GM18499 (cell line): ENCODE results near the gene PRDX5.

Experiments
- ATAC-seq: cut with Tn5 transposase; IDR thresholded peaks from one replicate; pipeline ENCODE4 v1.9.1; 2021; ENCODE audit warnings: moderate number of reproducible peaks; ENCODE audit not compliant: insufficient read depth, unreplicated experiment

PRDX5 gene

DNA sequence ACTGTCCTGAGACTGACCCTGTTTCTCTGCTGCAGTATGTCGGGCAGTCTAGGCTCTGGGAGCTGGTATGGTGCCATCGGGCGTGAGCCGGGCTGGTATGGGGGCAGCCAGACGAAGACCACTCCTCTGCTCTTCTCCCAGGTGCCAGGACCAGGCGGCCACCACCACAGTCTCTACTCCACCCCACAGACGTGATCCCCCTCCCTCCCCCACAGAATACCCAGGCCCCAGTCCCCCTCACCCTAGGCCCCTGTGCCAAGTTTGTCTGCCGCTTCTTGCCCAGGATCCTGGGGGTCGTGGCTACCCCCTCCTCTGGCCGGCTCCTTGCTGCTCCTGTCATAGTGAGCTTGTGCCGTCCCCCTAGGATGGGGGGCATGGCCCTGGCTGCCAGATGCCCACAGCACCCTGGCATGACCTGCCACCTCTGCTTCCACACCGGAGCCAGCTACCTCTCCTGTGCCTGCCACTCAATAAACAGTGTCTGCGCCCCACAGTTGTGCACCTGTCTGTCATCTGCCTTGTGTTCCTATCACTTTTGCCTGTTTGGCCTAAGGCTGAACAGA is 28.8 kb upstream of the PRDX5 start:
- no peak for ATAC-seq

DNA sequence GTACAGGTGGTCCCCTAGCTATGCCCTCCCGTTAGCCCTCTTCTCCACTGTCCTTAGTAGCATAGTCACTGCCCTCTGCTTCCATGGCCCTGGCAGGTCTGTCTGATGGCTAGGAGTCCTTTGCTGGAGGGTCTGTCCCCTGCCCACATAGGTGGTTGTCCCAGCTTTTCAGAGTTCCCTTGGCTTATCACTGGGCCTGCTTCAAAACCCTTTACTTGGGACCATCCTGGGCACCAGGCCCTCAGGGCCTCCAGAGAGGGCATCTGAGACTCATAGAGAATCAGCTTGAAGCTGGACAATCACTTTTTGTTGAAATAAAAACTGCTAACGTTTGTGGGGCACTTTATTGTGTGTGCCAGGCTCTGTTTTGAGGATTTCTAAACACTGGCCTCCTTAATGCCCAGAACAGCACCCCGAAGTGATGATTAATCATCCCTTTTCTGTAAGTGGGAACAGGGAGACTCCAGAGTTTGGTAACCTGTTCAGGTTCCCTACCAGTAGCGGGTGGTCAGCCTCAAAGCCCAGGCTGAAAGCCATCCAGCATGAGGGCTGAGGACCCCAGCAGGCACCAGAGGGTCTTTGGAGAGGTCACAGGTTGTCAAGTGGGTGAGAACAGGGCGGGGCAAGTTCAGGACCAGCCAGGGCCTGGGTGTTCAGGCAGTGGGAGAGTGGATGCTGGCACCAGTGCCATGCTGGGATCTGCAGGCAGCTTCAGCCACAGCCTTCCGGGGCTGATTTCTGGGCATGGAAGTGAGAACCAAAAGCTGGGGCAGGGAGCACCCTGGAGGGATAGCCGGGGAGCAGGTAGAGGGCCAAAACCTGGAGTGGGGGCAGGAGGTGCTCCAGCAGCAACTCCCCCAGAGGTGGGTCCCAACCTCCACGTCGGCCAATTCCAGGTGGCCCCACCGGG is 27.3 kb upstream of the PRDX5 start:
- no peak for ATAC-seq

DNA sequence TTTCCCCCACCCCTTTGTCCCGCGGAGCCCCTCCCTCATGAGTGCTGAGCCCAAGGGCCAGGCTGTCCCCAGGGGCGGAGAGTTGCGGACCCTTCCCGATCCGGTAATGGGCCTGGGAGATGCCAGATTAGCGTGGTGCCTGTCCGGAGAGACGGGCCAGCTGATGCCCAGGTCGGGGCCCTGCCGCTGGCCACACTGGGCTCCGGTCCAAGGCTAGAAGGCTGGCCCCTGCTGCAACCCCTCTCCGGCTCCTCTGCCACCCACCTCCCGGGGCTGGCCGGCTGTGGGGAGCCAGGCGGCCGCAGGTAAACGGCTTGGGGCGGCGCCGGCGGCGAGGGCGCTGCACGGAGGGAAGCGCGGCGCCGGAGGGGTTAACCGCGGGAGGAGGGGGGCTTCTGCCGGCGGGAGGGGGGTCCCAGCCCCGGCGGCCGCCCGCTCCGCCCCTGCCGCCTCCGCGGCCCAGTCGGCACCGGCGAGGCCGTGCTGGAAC is 26.6 kb upstream of the PRDX5 start, which contains the start of gene KCNK4:
TSS of gene KCNK4 (plus strand) at position 41 of the 490 bp plus-strand sequence. CDS start 1,717 bp downstream, outside the sequence.
- no peak for ATAC-seq

DNA sequence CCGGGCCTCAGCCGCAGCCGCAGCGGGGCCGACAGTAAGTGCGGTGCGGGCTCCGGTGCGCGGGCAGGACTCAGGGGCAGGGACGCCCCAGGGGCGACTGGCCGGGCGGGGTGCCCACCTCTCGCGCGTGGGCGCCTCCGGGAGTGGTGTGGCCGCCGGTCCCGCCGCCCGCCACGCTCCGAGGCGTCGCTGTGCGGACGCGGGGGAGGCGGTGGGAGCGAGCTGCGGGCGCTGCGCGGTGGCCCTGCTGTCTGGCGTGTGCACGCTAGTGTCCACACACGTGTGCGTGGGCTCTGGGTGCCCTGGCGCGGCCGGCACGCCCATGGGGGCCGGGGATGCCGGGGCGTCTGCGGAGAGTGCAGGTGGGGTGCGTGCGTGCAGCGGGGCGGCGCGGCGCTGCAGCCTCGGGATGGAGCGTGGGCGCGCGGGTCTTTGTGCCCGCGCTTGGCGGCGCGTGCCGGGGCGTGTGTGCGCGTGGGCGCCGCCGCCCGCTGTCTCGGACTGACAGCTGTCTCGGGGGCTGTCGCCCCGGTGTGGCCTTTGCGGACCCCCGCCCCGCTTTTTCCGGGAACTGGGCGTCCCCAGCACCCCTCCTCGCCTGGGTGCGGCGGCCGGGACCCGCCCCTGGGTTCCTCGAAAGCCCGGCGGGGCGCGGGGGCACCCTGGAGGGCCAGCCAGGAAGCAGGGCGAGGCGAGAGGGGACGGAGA is 26.0 kb upstream of the PRDX5 start:
- no peak for ATAC-seq

DNA sequence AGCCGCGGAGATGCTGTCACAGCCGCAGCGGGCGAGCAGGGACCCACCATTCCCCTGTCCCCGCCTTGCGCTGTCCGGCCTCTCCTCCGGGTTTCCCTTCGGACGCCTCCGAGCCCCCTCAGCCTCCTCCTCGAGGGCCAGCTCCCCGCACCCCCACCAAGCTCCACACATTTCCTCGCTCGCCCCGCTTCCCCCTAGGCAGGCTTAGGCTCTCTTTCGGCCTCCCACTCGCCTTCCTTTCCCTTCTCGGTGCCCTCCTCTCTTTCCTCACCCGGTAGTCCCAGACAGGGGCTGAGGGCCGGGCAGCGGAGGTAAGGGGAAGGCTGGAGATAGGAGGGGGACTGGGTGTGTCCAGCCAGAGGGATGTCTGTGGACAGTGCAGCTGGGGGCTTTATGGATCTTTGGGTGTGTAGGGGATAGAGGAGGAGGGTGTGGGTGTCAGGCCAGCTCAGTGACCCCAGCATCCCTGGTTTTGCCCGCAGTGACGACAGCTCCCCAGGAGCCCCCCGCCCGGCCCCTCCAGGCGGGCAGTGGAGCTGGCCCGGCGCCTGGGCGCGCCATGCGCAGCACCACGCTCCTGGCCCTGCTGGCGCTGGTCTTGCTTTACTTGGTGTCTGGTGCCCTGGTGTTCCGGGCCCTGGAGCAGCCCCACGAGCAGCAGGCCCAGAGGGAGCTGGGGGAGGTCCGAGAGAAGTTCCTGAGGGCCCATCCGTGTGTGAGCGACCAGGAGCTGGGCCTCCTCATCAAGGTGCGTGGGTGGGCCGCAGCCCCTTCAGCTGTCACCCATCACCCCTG is 25.3 kb upstream of the PRDX5 start:
- ATAC-seq: no peak

DNA sequence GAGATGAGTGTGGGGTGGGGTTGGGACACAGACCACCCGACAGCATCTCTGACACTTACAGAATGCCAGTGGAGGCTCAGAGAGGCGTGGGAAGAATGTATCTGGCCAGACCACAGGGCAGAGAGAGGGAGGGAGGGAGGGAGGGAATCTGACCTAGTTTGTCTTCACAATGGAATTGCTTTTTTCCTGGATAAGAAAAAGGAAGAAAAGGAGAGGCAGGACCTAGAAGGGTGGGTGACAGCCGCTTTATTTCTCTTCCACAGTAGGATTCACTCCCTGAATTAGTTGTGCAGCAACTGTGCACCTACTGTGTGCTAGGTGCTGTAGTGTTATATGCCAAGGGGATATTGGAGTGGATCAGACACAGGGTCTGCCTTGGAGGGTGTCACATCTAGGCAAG is 23.1 kb upstream of the PRDX5 start:
- no peak for ATAC-seq

DNA sequence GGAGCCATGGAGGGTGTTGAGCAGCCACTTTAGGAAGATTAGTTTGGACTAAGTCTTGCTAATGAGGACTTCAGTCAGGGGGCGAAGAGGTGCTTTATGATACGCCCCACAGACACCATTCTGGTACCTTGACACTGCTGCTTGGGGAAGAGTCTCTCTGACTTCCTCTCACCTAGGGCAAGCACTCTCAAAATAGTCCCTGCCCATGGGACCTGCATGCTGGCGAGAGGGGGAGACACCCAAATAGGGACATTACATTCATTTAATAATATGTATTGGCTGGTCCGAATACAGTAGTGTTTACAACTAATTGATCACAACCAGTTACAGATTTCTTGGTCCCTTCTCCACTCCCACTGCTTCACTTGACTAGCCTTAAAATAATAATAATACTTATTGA is 22.2 kb upstream of the PRDX5 start:
- ATAC-seq: no peak

DNA sequence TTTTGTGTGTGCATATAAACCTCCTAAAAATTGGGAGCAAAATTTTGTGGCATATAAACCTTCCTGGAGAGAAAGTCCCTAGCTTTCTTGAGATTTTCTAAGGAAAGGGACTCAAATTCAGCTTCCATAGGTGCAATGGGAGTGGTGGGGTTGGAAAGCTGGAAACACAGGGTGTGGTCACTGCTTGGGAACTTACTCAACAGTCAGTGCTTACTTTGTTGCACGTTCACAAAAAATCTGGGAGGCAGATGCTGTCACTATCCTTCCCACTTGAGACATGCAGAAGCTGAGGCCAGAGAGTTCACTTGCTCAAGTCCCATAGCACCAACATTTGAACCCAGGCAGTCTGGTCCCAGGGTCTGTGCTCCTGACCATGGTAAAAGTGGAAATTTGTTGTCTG is 21.7 kb upstream of the PRDX5 start:
- ATAC-seq: no peak

DNA sequence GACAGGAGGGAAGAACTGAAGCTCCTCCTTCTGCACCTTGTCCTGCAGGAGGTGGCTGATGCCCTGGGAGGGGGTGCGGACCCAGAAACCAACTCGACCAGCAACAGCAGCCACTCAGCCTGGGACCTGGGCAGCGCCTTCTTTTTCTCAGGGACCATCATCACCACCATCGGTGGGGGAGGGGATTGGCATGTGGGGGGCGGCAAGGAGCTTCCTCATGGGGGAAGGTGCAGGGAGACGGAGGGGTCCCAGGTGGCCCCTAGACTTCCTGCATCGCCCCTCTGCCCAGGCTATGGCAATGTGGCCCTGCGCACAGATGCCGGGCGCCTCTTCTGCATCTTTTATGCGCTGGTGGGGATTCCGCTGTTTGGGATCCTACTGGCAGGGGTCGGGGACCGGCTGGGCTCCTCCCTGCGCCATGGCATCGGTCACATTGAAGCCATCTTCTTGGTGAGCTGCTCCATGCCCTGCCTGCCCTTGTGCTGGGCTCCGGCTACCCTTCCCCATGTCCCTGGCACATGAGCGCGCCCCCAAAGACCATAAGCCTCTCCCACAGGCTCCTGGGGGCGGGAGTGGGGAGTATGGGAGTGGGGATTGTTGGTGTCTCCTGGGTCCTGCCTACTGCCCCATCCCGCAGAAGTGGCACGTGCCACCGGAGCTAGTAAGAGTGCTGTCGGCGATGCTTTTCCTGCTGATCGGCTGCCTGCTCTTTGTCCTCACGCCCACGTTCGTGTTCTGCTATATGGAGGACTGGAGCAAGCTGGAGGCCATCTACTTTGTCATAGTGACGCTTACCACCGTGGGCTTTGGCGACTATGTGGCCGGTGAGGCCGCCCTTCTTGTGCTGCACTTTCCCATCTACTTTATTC is 20.9 kb upstream of the PRDX5 start:
- ATAC-seq: no peak

DNA sequence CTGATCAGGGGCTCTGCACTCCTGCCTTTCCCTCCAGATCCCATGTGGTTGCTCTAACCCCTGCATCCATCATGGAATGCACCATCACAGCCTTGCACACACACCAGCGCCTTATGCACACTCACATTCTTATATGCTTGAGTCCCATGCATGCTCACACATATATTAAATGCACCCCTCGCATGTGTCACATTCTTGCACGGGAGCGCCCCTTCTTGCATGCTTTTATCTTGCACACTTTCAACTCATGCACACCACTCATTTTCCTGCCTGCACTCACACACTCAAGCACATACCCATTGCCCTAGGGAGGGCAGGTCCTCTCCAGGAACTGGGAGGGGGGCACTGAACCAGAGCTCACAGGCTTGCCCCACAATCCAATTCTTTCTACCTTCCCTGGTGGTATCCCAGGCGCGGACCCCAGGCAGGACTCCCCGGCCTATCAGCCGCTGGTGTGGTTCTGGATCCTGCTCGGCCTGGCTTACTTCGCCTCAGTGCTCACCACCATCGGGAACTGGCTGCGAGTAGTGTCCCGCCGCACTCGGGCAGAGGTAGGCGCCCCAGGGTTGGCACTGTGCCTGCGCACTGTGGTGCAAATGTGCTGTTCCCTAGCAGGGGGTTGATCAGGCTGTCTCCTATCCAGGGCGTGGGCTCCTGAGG is 20.1 kb upstream of the PRDX5 start:
- ATAC-seq: no peak

DNA sequence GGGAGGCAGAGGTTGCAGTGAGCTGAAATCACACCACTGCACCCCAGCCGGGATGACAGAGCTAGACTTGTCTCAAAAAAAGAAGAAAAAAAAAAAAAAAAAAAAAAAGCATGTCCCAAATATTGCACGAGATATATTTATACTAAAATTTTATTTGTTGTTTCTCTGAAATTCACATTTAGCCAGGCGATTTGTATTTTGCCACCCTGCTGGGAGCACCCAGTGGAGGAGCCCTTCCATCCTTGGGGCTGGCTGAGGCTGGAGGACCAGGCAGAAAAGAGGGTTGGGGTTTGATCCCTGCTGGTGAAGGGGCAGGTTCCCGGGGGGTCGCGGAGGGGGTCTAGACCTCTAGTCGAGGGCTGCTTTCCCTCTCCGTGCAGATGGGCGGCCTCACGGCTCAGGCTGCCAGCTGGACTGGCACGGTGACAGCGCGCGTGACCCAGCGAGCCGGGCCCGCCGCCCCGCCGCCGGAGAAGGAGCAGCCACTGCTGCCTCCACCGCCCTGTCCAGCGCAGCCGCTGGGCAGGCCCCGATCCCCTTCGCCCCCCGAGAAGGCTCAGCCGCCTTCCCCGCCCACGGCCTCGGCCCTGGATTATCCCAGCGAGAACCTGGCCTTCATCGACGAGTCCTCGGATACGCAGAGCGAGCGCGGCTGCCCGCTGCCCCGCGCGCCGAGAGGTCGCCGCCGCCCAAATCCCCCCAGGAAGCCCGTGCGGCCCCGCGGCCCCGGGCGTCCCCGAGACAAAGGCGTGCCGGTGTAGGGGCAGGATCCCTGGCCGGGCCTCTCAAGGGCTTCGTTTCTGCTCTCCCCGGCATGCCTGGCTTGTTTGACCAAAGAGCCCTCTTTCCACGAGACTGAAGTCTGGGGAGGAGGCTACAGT is 18.7 kb upstream of the PRDX5 start:
- ATAC-seq: no peak

DNA sequence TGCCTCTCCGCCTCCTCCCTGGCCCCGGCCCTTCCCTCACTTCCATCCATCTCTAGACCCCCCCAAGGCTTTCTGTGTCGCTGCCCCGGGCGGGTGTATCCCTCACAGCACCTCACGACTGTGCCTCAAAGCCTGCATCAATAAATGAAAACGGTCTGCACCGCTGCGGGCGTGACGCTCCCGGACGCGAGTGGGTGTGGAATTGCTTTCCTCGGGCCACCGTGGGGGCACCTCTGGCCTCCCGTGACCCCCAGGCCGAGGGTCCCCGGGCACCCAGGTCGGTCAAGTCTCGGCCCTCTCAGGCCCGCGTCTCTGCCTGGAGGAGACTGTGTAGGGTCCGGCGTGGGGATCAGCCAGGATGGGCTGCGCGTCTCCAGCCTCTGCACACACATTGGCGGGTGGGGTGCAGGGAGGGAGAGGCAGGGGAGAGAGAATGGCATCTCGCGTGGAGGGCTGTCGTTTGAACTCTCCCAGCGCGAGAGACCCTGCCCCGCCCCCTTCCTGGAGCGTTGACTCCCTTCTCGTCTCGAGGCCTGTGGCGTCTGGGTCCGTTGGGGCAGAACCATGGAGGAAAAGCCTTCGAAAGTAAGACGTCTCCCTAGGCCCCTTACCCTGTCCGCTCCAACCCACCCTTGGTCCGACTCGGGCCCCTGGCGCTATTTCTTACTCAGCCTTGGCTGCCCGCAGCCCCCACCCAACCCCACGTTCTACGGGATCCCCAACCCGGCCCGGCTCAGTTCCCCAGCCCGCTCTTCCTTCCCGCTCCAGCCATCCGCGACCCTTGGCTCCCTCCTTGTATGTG is 17.9 kb upstream of the PRDX5 start, which contains the start of gene CATSPERZ:
TSS of gene CATSPERZ (plus strand) at position 512 of the 802 bp plus-strand sequence. CDS start at position 565, 53 bp downstream.
- no peak for ATAC-seq

DNA sequence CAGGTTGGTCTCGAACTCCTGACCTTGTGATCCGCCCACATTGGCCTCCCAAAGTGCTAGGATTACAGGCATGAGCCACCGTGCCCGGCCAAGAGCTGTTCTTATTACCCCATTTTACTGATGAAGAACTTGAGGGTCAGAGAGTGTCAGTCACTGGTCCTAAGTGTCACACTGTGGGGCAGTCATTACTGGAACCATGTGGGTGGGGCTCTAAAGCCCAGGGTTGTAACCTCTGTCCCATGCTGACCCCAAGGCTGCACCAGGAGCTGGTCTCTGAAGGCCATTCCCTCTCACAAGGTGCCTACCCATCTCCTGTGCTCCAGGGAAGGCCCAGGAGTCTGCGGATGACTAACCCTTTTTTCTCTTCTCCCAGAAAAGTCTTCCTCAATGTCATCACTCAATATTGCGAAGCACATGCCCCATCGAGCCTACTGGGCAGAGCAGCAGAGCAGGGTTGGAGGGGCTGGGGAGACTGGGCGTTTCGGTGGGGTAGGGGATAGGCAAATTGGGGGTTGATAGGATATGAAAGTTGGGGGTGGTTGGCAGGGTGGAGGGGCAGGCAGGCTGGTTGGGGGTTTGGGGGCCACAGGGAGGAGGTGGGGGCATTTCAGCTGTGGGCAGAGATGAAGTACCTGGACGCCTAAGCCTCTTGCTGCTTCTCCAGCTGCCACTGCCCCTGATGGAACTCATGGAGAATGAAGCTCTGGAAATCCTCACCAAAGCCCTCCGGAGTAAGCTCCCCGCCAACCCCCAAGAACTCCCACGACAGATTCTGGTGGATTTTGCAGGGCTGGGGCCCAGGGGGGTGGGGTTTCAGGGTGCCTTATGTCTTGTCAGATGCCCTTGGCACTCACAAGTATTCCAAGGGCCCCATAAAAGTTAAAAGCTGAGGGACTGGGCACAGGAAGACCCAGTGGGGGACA is 14.6 kb upstream of the PRDX5 start:
- ATAC-seq: no peak

DNA sequence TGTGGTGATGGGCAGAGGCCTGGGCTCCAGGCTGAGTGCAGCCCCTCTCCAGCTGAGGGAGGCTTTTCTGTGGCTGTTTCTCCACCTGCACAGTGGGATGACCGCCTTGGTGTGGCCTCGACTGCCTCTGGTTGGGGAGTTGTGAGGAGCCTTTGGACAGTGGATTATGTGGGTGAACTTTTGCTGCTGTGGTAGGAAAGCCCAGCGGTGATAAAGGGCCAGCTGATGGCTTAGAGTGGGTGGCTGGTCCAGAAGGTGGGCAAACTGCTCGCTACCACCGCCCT is 13.9 kb upstream of the PRDX5 start:
- no peak for ATAC-seq

DNA sequence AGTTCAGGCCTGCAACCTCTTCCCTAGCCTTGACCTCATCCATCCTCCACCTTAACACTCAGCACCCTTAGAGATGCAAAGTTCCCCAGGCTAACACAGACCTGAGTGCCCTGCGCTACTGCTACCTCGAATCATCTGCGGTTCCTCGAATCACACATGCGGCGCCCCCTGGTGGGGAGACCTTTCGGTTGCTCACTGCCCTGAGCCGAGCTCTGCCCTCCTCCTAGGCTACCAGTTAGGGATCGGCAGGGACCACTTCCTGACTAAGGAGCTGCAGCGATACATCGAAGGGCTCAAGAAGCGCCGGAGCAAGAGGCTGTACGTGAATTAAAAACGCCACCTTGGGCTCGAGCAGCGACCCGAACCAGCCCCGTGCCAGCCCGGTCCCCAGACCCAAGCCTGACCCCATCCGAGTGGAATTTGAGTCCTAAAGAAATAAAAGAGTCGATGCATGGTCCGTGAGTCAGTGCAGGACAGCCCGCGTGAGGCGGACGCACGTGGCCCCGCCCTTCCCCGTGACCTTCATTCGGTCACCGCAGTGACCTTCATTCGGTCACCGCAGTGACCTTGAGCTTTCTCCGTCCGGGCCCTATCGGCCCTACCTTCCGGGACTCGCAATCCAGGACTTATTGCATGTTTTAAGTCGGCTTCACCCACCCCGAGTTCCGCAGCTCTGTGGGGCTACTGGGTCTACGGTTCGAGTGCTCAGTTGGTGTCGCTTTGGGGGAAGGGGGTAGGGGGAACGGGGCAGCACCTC is 13.4 kb upstream of the PRDX5 start:
- ATAC-seq: peak; percentile 27
